Kidney (tissue), 14 donors: ENCODE results near the gene HLF. TPM values are rescaled to one million over a fixed set of nuclear protein-coding genes. Genes with fewer than 3 reads are reported as not detected.
A peak's percentile ranks its signal among the peaks of the same experiment; 100 is the strongest.

Experiments
- DNase-seq, 5 donors: peaks; one replicate each; pipeline ENCODE4 v3.0.0-alpha.2; 2013 to 2020
- FAIRE-seq: peaks from 2 replicates; lab custom pipeline; 2012; peaks lifted over from hg19 to GRCh38; lab: Jason Lieb, UNC
- H3K27ac ChIP-seq, 2 donors: one replicate each; pipeline ENCODE4 v1.7.0; 2013; ENCODE audit warnings: low read depth in 2 of 2, low read length in 2 of 2, inconsistent platforms in 1 of 2
- H3K27me3 ChIP-seq: one replicate; pipeline ENCODE4 v1.7.1; 2013; ENCODE audit warnings: low read length, inconsistent platforms; ENCODE audit not compliant: control insufficient read depth, insufficient read depth
- H3K36me3 ChIP-seq, 3 donors: one replicate each; pipeline versions ENCODE4 v1.7.0 to v1.7.1; 2013; ENCODE audit warnings: low read length in 3 of 3, control low read depth in 1 of 3, inconsistent platforms in 1 of 3; ENCODE audit not compliant: insufficient read depth in 3 of 3, control insufficient read depth in 2 of 3
- H3K4me1 ChIP-seq, 3 donors: one replicate each; pipeline versions ENCODE4 v1.7.0 to v1.7.1; 2013; ENCODE audit warnings: low read length in 3 of 3, inconsistent platforms in 1 of 3, low read depth in 1 of 3; ENCODE audit not compliant: control insufficient read depth in 2 of 3, insufficient read depth in 2 of 3
- H3K4me3 ChIP-seq, 3 donors: one replicate each; pipeline versions ENCODE4 v1.7.0 to v1.8.1; 2013; ENCODE audit warnings: low read length in 3 of 3, control low read depth in 1 of 3, inconsistent platforms in 1 of 3
- H3K9ac ChIP-seq, 3 donors: one replicate each; pipeline versions ENCODE4 v1.7.0 to v1.7.1; 2013; ENCODE audit warnings: low read length in 3 of 3, control low read depth in 1 of 3, inconsistent platforms in 1 of 3
- H3K9me3 ChIP-seq, 3 donors: one replicate each; pipeline versions ENCODE4 v1.7.0 to v1.7.1; 2013; ENCODE audit warnings: low read length in 3 of 3, control low read depth in 1 of 3, inconsistent platforms in 1 of 3; ENCODE audit not compliant: control insufficient read depth in 2 of 3, insufficient read depth in 1 of 3
- CTCF ChIP-seq: IDR thresholded peaks from 3 replicates; pipeline ENCODE4 v1.5.1; 2012; ENCODE audit warnings: mild to moderate bottlenecking, moderate library complexity, borderline replicate concordance; ENCODE audit not compliant: insufficient read depth; ENCODE audit errors: extremely low read depth
- intact Hi-C: fragments of 100-400 bp; cut with DNase I; formaldehyde crosslinking; loops from one replicate; pipeline ENCODE4 v1.11.1; 2022
- polyA plus RNA-seq: library from polyadenylated mRNA; stranded (reverse); fragments of 350-450 nt; fragmentation: Illumina TruSeq; extraction: RNeasy Lipid Tissue Mini Kit (QIAGEN cat#74804); gene quantifications from one replicate; pipeline ENCODE4 v1.2.3, GENCODE V29; 2014; ENCODE audit warnings: low read depth, low replicate concordance; ENCODE audit not compliant: insufficient read depth
- total RNA-seq: library from RNA; stranded (reverse); fragmentation: NEBNext Ultra II Directional; extraction: Animal tissue kit (Norgen Biotek cat#: 25700); gene quantifications from one replicate; pipeline ENCODE4 v1.2.1, GENCODE V29; 2021
- donor health status: control.
- donor health status: control.
- donor health status: control.
- donor health status: control.
- donor health status: control.
- donor health status: DM: yes; HTN: yes; CAD: no.
- donor health status: Normal renal cell carcinoma (clear cell type).

The HLF gene
- total and polyA plus RNA-seq, 2 donors from 2014 or later: 9.1 to 38.4 TPM

- DNase-seq (no peak), FAIRE-seq (no peak)
- Histone ChIP-seq H3K36me3 (peaks cover 0 to 12% (median 0%) of the 10 kb centered on the region in 3 donors), H3K4me1 (peaks cover 2 to 20% (median 17%) of the 10 kb centered on the region in 3 donors), H3K27me3 (no peaks in the 10 kb centered on the region), H3K9me3 (no peaks in the 10 kb centered on the region), H3K4me3 (no peak overlapping the region), H3K9ac (no peak overlapping the region), H3K27ac (no peak overlapping the region)
- intact Hi-C loops: no loop called here
- TF ChIP-seq CTCF: no peak
Observed at GRCh38 chr17:55299890-55300289, 35.1 kb downstream of the HLF start.

GRCh38 chr17:55300479-55301290, 35.9 kb downstream of the HLF start:
- FAIRE-seq (no peak), DNase-seq (no peak)
- intact Hi-C loops: no loop called here
- no peaks in the 10 kb centered on the region for H3K9me3 ChIP-seq
- H3K4me1 ChIP-seq: peaks cover 1 to 12% (median 11%) of the 10 kb centered on the region in 3 donors
- H3K27ac ChIP-seq: no peak overlapping the region
- H3K36me3 ChIP-seq: peaks cover 0 to 12% (median 0%) of the 10 kb centered on the region in 3 donors
- no peak overlapping the region for H3K4me3 ChIP-seq
- no peaks in the 10 kb centered on the region for H3K27me3 ChIP-seq
- H3K9ac ChIP-seq: no peak overlapping the region
- no peak for TF ChIP-seq CTCF

GRCh38 chr17:55301521-55302406, 37.0 kb downstream of the HLF start:
- peak in 1 of 5 donors; percentile 39 for DNase-seq
- Histone ChIP-seq H3K4me1 (peaks cover 0 to 10% (median 10%) of the 10 kb centered on the region in 3 donors), H3K36me3 (peaks cover 0 to 12% (median 0%) of the 10 kb centered on the region in 3 donors), H3K27ac (no peak overlapping the region), H3K4me3 (no peak overlapping the region), H3K9me3 (no peaks in the 10 kb centered on the region), H3K27me3 (no peaks in the 10 kb centered on the region), H3K9ac (no peak overlapping the region)
- no peak for TF ChIP-seq CTCF
- intact Hi-C loops: no loop called here
- FAIRE-seq: no peak
